Activated T-cell treated with anti-CD3 and anti-CD28 coated beads, Interleukin-2, amount 50 U/mL, for 1 hour (primary cell): ENCODE results near the gene MYH7B.

Experiments used
- DNase-seq: peaks from one replicate; pipeline ENCODE4 v3.0.0-alpha.2; 2020

Gene MYH7B

DNA sequence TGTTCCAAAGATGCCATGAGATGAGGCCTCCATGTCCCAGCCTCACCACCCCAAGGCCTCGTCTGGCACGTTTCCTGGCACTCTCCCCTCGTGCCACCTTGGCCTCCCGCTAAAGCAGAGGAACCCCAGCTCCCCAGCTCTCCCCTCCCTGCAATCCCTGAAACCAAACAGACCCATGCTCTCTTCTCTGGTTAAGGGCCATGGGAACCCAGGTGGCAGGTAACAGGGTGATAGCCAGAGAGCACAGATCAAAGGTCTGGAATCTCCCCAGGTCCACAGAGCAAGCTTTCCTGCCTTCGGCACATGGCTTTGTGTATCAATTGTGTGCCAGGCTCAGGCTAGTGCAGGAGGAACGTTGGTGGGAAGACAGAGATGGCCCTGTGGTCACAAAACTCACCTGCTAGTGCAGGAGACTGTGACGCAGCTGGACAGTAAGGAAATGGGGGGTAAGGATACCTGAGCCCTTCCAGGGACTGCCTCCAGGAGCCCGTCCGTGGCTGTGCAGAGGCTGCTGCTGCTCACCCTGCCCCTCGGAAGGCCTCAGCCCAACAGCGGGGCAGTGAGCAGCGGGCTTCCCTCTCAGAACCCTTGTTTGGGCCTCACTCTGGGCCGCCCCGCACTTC is 39.0 kb downstream of the MYH7B start:
- DNase-seq: no peak

DNA sequence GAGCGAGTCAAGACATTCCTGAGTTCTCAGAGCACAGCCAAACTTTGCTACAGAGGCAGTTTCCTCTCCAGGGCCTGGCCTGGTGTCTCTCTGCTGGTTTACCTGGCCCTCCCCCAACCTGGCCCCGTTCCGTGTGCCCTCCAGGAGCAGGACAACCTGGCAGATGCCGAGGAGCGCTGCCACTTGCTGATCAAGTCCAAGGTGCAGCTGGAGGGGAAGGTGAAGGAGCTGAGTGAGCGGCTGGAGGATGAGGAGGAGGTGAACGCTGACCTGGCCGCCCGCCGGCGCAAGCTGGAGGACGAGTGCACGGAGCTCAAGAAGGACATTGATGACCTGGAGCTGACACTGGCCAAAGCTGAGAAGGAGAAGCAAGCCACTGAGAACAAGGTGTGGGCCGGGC is 39.5 kb downstream of the MYH7B start:
- DNase-seq: no peak

DNA sequence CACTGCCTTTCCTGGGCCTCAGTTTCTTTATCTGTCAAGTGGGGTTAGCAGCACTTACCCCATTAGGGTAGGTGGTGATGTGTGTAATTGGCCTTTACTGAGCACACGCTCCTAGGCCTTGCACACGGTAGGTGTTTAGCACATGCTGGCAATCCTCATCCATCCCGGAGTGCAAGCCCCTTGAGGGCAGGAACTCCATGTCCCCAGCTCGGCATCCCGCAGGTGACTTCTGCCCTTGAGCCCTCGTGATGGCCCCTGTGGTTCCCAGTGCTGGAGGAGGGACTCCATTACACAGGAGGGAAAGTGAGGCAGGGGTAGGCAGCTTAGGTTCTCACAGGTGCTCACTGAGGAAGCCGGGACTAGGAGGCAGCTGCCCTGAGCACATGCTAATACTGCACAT is 40.0 kb downstream of the MYH7B start:
- no peak for DNase-seq

DNA sequence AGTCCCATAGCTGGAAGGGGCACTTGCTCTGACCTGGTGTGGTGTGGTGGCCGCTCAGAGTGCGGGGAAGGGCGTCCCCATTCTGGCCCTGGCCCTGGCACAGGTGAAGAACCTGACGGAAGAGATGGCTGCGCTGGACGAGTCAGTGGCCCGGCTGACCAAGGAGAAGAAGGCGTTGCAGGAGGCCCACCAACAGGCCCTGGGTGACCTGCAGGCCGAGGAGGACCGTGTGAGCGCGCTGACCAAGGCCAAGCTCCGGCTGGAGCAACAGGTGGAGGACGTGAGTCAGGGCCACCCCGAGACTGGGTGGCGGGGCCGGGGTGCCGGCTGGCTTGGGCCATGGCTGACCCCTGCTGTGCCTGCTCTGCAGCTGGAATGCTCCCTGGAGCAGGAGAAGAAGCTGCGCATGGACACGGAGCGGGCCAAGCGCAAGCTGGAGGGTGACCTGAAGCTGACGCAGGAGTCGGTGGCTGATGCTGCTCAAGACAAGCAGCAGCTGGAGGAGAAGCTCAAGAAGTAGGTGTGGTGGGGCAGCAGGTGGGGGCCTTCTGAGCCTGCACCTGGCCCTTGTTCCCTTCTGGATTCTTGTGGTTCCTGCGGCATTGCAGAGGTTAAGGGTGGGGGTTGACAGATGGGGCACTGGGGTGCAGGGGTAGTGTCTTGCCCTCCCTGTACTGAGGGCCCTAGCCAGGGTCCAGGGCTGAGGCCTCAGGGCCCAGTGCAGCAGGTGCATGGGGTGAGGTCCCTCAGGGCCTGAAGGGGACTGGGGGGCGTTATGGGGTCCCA is 40.8 kb downstream of the MYH7B start:
- no peak for DNase-seq

DNA sequence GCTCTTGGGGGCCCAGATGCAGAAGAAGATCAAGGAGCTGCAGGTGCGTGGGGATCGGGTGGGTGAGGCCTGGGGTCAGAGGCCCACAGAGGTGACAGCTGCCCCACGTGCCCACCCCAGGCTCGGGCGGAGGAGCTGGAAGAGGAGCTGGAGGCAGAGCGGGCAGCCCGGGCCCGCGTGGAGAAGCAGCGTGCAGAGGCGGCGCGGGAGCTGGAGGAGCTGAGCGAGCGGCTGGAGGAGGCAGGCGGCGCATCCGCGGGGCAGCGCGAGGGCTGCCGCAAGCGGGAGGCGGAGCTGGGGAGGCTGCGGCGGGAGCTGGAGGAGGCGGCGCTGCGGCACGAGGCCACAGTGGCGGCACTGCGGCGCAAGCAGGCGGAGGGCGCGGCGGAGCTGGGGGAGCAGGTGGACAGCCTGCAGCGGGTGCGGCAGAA is 41.5 kb downstream of the MYH7B start:
- no peak for DNase-seq

DNA sequence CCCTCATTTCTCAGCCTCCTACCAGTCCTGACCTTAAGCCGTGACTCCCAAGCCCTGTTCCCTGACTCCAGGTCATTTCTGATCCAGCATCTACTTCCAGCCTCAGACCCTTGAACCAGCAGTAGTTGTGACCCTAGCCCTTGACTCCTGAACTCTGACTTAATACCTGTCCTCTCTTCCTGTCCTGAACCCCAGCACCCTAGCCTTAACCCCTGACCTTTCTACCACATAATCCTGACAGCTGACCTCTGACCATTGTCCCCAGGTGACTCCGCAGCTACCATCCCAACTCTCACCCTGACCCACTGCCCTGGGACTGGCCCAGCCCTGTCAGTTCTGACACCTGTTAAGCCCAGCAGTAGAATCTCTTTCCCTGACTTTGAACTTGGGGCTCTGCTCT is 42.1 kb downstream of the MYH7B start:
- no peak for DNase-seq

DNA sequence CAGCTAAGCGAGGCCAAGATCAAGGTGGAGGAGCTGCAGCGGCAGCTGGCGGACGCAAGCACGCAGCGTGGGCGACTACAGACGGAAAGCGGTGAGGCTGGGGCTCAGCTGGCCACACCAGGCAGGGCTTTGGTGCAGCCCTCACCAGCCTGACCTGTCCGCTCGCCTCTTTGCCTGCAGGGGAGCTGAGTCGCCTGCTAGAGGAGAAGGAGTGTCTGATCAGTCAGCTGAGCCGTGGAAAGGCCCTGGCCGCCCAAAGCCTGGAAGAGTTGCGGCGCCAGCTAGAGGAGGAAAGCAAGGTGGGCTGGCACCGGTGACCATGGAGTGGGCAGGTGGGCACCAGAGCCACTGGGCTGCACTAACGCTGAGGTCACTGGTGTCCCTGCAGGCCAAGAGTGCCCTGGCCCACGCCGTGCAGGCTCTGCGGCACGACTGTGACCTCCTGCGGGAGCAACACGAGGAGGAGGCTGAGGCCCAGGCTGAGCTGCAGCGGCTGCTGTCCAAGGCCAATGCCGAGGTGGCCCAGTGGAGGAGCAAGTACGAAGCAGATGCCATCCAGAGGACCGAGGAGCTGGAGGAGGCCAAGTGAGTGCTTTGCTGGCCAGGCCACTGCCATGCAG is 42.8 kb downstream of the MYH7B start:
- DNase-seq: no peak

DNA sequence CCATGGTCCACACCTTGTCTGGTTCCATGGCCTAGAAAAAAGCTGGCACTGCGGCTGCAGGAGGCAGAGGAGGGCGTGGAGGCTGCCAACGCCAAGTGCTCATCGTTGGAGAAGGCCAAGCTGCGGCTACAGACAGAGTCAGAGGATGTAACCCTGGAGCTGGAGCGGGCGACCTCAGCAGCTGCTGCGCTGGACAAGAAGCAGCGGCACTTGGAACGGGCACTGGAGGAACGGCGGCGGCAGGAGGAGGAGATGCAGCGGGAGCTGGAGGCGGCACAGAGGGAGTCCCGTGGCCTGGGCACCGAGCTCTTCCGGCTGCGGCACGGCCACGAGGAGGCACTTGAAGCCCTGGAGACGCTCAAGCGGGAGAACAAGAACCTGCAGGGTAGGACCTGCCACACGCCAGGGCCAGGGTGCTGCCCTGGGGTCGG is 43.4 kb downstream of the MYH7B start:
- DNase-seq: no peak

DNA sequence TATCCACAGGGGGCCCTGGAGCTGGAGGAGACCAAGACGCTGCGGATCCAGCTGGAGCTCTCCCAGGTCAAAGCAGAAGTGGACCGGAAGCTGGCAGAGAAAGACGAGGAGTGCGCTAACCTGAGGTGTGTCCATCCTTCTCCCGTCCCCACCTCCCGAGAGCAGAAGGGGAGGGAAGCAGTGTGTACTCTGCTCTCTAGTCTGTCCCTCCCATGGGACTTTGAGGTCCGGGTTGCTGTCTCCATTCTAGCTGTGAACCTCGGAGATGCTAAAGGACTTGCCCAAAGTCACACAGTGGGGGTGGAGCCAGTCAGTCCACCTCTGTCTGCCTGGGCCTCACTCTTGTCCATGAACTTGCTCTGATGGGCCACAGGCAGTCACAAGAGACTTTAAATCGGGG is 44.1 kb downstream of the MYH7B start:
- DNase-seq: no peak

DNA sequence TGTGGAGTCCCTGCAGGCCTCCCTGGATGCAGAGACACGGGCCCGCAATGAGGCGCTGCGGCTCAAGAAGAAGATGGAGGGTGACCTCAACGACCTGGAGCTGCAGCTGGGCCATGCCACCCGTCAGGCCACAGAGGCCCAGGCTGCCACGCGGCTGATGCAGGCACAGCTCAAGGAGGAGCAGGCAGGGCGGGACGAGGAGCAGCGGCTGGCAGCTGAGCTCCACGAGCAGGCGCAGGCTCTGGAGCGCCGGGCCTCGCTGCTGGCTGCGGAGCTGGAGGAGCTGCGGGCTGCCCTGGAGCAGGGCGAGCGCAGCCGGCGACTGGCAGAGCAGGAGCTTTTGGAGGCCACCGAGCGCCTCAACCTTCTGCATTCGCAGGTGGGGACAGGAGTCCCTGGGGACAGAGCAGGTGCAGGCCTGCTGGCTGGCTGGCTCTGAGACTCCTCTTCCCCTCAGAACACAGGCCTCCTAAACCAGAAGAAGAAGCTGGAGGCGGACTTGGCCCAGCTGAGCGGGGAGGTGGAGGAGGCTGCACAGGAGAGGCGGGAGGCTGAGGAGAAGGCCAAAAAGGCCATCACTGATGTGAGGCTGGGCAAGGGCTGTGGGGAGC is 44.7 kb downstream of the MYH7B start:
- no peak for DNase-seq

DNA sequence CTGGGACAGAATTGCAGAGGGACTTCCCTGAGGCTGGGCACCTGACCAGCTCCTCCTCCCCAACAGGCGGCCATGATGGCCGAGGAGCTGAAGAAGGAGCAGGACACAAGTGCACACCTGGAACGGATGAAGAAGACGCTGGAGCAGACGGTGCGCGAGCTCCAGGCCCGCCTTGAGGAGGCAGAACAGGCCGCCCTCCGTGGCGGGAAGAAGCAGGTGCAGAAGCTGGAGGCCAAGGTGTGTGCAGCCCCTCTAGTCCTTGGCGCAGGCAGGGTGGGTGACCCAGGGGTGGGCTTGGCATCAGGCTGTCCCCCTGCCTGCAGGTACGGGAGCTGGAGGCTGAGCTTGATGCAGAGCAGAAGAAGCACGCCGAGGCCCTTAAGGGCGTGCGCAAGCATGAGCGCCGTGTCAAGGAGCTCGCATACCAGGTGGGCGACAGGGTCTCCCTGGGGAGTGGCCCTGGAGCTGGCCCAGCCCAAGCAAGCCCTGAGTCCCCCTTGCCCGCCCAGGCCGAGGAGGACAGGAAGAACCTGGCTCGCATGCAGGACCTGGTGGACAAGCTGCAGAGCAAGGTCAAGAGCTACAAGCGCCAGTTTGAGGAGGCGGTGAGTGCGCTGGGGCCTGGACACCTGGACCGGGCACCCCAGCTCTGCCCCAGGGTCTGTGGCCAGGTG is 45.4 kb downstream of the MYH7B start:
- no peak for DNase-seq

DNA sequence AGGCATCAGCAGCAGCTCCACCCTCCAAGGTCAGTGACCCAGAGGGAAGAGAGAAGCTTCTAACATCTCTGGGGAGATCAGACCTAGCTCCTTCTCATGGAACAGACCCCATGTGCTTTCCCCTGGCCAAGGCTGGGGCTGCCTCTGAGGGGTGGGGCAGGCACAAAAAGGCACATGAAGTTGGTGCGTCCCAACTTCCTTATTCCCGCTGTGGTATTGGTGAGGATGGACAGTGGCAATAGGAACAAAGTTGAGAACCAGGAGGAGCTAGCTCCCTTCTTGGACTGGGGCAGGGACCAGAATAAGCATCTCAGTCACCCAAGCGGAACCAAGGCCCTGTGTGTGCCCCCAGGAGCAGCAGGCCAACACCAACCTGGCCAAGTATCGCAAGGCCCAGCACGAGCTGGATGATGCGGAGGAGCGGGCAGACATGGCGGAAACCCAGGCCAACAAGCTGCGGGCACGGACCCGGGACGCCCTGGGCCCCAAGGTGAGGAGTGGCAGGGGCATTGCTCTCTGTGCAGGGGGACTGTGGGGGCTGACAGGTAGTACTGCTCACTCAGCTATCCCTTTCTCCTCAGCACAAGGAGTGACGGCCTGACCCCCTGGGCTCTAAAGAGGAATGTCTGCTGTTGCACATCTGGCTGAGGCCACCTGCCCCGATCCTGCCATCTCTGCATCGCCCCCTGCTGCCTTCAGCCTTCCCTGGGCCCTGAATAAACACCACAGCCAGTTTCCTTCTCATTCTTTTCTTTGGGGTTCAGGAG is 46.1 kb downstream of the MYH7B start:
- DNase-seq: no peak

DNA sequence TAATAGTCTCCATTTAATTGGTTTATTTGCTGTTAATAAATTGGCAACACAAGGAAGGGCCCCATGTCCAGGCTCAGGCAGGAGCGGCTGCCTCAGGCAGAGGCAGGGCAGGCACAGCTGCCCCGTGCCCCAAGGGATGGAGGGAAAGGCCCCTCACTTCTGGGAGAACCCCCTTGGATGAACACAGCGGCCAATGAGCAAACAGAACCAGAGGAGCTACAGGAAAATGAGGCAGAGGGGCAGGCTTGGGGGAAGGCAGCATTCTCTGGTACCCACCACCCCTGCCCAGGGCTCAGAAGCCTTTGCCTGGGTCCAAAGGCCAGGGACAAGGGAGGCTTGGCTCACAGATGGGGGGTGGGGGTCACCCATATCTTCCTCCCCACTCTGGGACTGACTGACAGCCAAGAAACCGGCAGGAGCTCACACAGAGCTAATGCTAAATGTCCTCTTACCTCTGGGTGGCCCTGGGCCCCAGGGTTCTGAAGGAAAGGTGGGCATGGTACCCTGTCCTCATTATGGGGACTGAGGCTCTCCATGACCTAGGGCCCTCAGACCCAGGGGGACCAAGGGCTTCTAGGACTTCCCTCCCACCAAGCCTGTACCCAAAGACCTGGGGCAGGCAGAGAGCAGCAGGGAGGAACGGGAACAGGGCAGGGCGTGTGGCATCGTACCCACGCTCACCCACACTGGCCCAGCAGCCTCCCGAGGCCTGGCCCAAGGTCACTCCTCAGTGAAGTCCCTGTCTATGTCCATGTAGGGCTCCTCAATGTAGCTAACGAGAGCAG is 47.0 kb downstream of the MYH7B start:
- no peak for DNase-seq

DNA sequence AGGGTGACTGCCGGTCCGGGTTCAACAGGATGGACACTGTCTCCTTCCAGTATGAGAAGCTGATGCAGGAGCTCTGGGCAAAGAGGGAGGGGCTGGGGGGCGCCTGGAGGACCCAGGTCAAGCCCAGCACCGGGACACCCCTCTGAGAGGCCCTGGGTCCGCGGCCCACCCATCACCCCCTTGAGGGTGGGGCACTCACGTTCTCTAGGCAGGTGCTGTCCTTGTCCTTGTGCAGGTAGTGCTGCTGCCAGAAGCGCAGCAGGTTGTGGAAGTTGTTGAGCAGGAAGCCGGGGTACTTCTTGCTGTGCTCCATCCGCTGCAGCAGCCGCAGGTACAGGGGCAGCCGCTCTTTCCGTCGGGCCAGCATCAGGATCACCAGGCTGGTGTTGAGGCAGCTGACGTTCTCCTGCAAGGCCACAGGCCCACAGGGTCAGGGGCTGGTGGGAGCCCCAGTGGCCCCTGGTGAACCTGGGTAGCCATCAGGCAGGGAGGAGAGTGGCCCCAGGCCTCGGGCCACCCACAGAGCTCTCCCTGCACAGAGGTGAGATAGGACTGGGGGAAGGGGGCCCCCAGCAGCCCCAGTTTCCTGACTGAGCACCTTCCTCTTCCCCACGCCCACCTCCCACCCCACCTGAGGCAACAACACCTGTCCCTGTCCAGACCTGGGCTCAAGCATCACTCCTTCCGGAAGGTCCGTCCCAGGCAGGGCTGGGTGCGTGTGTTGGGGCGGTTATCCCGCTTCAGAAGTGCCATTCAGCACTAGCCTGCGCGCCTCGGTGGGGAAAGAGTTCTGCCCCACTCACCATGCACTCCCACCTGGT is 47.8 kb downstream of the MYH7B start:
- DNase-seq: no peak

DNA sequence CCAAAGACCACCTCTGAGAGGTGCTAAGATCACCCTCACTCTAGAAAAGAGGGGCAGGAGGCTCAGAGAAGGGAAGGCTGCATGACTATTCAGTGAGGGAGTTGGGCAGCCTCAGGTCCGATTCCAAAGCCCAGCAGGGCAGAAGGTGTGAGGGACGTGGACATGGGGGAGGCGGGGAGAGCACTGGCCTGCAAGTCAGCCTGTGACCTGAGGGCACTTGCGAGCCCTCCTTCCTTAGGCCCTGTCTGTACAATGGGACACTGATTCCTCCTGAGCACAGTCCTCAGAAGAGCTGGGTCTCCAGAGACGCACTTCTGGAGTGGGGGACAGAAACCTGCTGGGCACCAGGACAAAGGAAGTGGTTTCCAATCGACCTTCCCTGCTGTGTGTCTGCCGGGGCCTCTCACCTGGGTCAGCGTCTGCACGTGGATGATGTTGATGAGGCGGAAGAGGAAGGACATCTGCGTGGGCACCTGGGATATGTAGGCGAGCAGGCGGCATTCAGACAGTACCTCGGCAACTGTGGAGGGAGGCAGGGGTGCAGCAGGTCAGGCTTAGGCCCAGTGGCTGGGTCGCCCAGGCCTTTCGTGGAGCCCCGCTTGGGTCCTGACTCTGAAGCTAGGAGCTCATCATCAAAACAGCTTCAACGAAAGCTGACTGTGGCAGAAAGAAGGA is 48.5 kb downstream of the MYH7B start:
- DNase-seq: no peak

DNA sequence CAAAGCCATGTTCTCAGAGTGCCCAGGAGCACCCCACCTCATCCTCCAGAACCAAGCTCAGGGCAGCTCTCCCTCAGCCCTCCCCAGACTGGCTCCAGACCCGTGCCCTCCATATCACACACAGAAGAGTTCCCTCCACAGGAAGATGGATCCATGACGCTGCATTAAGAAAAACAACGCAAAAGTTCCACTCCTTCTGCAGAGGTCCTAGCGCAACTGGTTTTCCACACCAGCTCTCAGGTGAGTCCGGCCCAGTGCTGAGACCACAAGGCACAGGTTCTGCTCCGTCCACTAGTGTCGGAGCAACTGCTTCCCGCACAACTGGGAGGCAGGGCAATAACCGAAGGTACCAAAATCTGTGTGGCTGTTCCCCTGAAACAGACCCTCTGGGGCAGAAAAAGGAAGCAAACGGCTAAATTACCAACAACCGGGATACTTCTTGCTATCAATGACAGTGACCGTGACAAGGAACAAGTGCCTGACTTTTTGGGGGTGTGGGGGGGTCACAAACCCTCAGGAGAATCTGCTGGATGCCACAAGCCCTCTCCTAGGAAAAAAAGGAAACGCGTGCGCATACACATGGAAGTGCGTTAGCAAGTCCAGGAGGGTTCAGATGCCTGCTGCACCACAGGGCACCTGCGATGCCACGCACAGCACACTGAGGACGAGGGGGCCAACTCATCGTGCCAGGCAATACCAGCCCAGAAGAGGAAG is 49.2 kb downstream of the MYH7B start:
- DNase-seq: no peak
